Testis (tissue), 2 donors: ENCODE measurements around the gene KMT5C.
"Not testable (repeated sequence)": the region's sequence is repeated elsewhere in the genome, so short reads cannot be mapped to it uniquely, and the experiment has no call there.

Source experiments
- CTCF ChIP-seq, 3 experiments: fragments of 450-650 bp in 2 of 3; fragments of 200-600 bp in 1 of 3; sonication (generic) in 1 of 3; IDR thresholded peaks; one replicate each; pipeline ENCODE4 v1.5.1; 2016 to 2019; ENCODE audit warnings: antibody characterized with exemption in 3 of 3, mild to moderate bottlenecking in 2 of 3, moderate library complexity in 1 of 3
- POLR2A ChIP-seq: fragments of 450-650 bp; IDR thresholded peaks from one replicate; pipeline ENCODE4 v1.6.1; 2017; ENCODE audit warnings: antibody characterized with exemption, mild to moderate bottlenecking, moderate library complexity

- TF ChIP-seq CTCF (IDR thresholded peaks at IDR 0.05); POLR2A: not testable (repeated sequence)
These were observed 9.9 kb upstream of the KMT5C start for GRCh38 chr19:55329791-55330190.
